ENCODE data around the gene CTTN.
"Not testable (repeated sequence)": the region's sequence is repeated elsewhere in the genome, so short reads cannot be mapped to it uniquely, and the experiment has no call there.

Gene CTTN

GRCh38 chr11:70381872-70382861, 16.2 kb upstream of the CTTN start:
- DNase-seq (ENCODE audit: low read depth) = no peak

GRCh38 chr11:70383664-70384565, 14.4 kb upstream of the CTTN start:
- DNase-seq (ENCODE audit: low read depth) = no peak

GRCh38 chr11:70384566-70385152, 13.7 kb upstream of the CTTN start:
- DNase-seq (ENCODE audit: low read depth) = no peak

- DNase-seq (ENCODE audit: low read depth) = no peak
These were observed 10.8 kb upstream of the CTTN start for GRCh38 chr11:70387564-70387963.

- no peak for DNase-seq (ENCODE audit: low read depth)
These were observed 9.1 kb upstream of the CTTN start for GRCh38 chr11:70389201-70389600.

- not testable (repeated sequence) for DNase-seq (ENCODE audit: low read depth)
These were observed 7.4 kb upstream of the CTTN start for GRCh38 chr11:70390882-70391281.

- no peak for DNase-seq (ENCODE audit: low read depth)
These were observed 3.9 kb upstream of the CTTN start for GRCh38 chr11:70394211-70394950.

GRCh38 chr11:70397336-70397982, 870 bp upstream of the CTTN start:
- DNase-seq (ENCODE audit: low read depth) = no peak

GRCh38 chr11:70398834-70399680, 728 bp downstream of the CTTN start:
- no peak for DNase-seq (ENCODE audit: low read depth)

GRCh38 chr11:70399681-70400112, 1.4 kb downstream of the CTTN start:
- DNase-seq (ENCODE audit: low read depth) = no peak

GRCh38 chr11:70400643-70401042, 2.3 kb downstream of the CTTN start:
- no peak for DNase-seq (ENCODE audit: low read depth)

- no peak for DNase-seq (ENCODE audit: low read depth)
These were observed 3.7 kb downstream of the CTTN start for GRCh38 chr11:70402016-70402415.

GRCh38 chr11:70402685-70403084, 4.4 kb downstream of the CTTN start:
- no peak for DNase-seq (ENCODE audit: low read depth)

GRCh38 chr11:70404244-70404643, 5.9 kb downstream of the CTTN start:
- DNase-seq (ENCODE audit: low read depth) = no peak

GRCh38 chr11:70405679-70406395, 7.5 kb downstream of the CTTN start:
- no peak for DNase-seq (ENCODE audit: low read depth)

- DNase-seq (ENCODE audit: low read depth) = no peak
These were observed 8.8 kb downstream of the CTTN start for GRCh38 chr11:70407121-70407520.

- no peak for DNase-seq (ENCODE audit: low read depth)
These were observed 9.5 kb downstream of the CTTN start for GRCh38 chr11:70407814-70408213.

- not testable (repeated sequence) for DNase-seq (ENCODE audit: low read depth)
These were observed 10.0 kb downstream of the CTTN start for GRCh38 chr11:70408326-70408725.

- DNase-seq (ENCODE audit: low read depth) = no peak
These were observed 11.1 kb downstream of the CTTN start for GRCh38 chr11:70409437-70409836.
